H1 (cell line): ENCODE measurements around the gene NAV2. TPM values are rescaled to one million over a fixed set of nuclear protein-coding genes. Genes with fewer than 3 reads are reported as not detected.

Experiments used
- ATF3 ChIP-seq: IDR thresholded peaks from 2 replicates; pipeline ENCODE4 v1.6.1; 2011; ENCODE audit warnings: low read depth, mild to moderate bottlenecking, low read length; ENCODE audit not compliant: insufficient read depth
- CHD7 ChIP-seq: fragments of 300-600 bp; sonication (generic); IDR thresholded peaks from 2 replicates; pipeline ENCODE4 v1.7.1; 2012; ENCODE audit warnings: low read length, moderate library complexity, mild to moderate bottlenecking, inconsistent platforms; ENCODE audit not compliant: insufficient replicate concordance
- FOSL1 ChIP-seq: IDR thresholded peaks from 2 replicates; pipeline ENCODE4 v1.6.1; 2011; ENCODE audit warnings: mild to moderate bottlenecking, low read depth, low read length, moderate library complexity; ENCODE audit not compliant: insufficient read depth
- HDAC2 ChIP-seq, 2 experiments: fragments of 300-600 bp in 1 of 2; sonication (generic) in 1 of 2; IDR thresholded peaks; 2 replicates each; pipeline ENCODE4 v1.6.1; 2011 to 2012; ENCODE audit warnings: low read depth in 2 of 2, low read length in 2 of 2, mild to moderate bottlenecking in 2 of 2, moderate library complexity in 2 of 2, borderline replicate concordance in 1 of 2, inconsistent platforms in 1 of 2
- PHF8 ChIP-seq: fragments of 200-600 bp; sonication (generic); conservative IDR thresholded peaks from 2 replicates; pipeline ENCODE4 v1.7.1; 2012; ENCODE audit warnings: low read depth, mild to moderate bottlenecking, inconsistent platforms, low read length, moderate library complexity
- POLR2AphosphoS5 ChIP-seq: IDR thresholded peaks from 2 replicates; pipeline ENCODE4 v1.6.1; 2011; ENCODE audit warnings: low read depth, low read length
- SIN3A ChIP-seq, 2 experiments: IDR thresholded peaks in 1 of 2; conservative IDR thresholded peaks in 1 of 2; 2 replicates each; pipeline ENCODE4 v1.6.1; 2011 to 2012; ENCODE audit warnings: low read length in 2 of 2, improper control_type of control experiment in 1 of 2, low read depth in 1 of 2, mild to moderate bottlenecking in 1 of 2
- SIRT6 ChIP-seq: IDR thresholded peaks from one replicate; pipeline ENCODE4 v1.7.1; 2012; ENCODE audit warnings: low read length, inconsistent platforms
- ZNF274 ChIP-seq: IDR thresholded peaks from 2 replicates; pipeline ENCODE4 v1.7.0; 2012; ENCODE audit warnings: low read length, borderline replicate concordance; ENCODE audit errors: extremely low read depth
- polyA plus RNA-seq, 7 experiments: library from polyadenylated mRNA; depleted of rRNA in 3 of 7; stranded (reverse) in 5 of 7; unstranded in 2 of 7; fragments of >200 nt in 5 of 7; fragments of 200-250 nt in 2 of 7; gene quantifications; 1 replicate in 5 of 7; 2 replicates in 1 of 7; 4 replicates in 1 of 7; pipeline versions ENCODE4 v1.2.1 to v1.2.3, GENCODE V29; 2011 to 2013; ENCODE audit warnings: missing spikeins in 2 of 7, mixed read lengths in 2 of 7
- total RNA-seq: library from RNA; stranded (reverse); fragmentation: NEBNext Ultra II Directional; extraction: Animal tissue kit (Norgen Biotek cat#: 25700); gene quantifications from 2 replicates; pipeline ENCODE4 v1.2.1, GENCODE V29; 2021

Gene NAV2
- total and polyA plus RNA-seq, 2 of the 8 experiments (the other 6 are each of a cell fraction or from before 2014, with no cell fraction given): 35.6 to 73.6 TPM

- TF ChIP-seq ATF3 (no peak), ZNF274 (no peak), SIRT6 (no peak), PHF8 (no peak), POLR2AphosphoS5 (no peak; the same call in 1 of the 2 replicates), FOSL1 (no peak), CHD7 (peak; percentile 100), SIN3A (conservative IDR thresholded peaks at IDR 0.05 in 1 of 2, IDR thresholded peaks at IDR 0.05 in 1 of 2; ENCODE audit: low read depth in 1 of 2, low read length in 2 of 2) (peak; percentile 36 to 72; a peak in 1 of 4 replicates), HDAC2 (IDR thresholded peaks at IDR 0.05; ENCODE audit: borderline replicate concordance in 1 of 2, low read depth in 2 of 2, low read length in 2 of 2) (no peak)
Observed at GRCh38 chr11:20022363-20023081, 309.9 kb downstream of the NAV2 start (continued).
